Femur (tissue), 1 donor: ENCODE data around the gene CALY.
"Not testable (repeated sequence)": the region's sequence is repeated elsewhere in the genome, so short reads cannot be mapped to it uniquely, and the experiment has no call there.

Experiments used
- DNase-seq: peaks from one replicate; pipeline ENCODE4 v3.0.0-alpha.2; 2017

Gene CALY

GRCh38 chr10:133328358-133329343 is 8.0 kb downstream of the CALY start:
- DNase-seq: peak; percentile 24

- peak; percentile 20 for DNase-seq
Observed at GRCh38 chr10:133327651-133328357, 8.9 kb downstream of the CALY start.

- DNase-seq: peak; percentile 16
Observed at GRCh38 chr10:133326745-133327650, 9.7 kb downstream of the CALY start.

- peak; percentile 17 for DNase-seq
Observed at GRCh38 chr10:133326223-133326551, 10.5 kb downstream of the CALY start.

GRCh38 chr10:133325440-133326222 is 11.1 kb downstream of the CALY start:
- DNase-seq: peak; percentile 24

- peak; percentile 28 for DNase-seq
Observed at GRCh38 chr10:133324857-133325260, 11.8 kb downstream of the CALY start.

- peak; percentile 47 for DNase-seq
Observed at GRCh38 chr10:133324198-133324792, 12.4 kb downstream of the CALY start.

- DNase-seq: not testable (repeated sequence)
Observed at GRCh38 chr10:133322064-133322709, 14.5 kb downstream of the CALY start.

- DNase-seq: not testable (repeated sequence)
Observed at GRCh38 chr10:133320852-133321422, 15.8 kb downstream of the CALY start.

GRCh38 chr10:133318494-133319127 is 18.1 kb downstream of the CALY start:
- DNase-seq: peak; percentile 49

GRCh38 chr10:133316732-133317131 is 20.0 kb downstream of the CALY start:
- no peak for DNase-seq

GRCh38 chr10:133316266-133316665 is 20.4 kb downstream of the CALY start:
- DNase-seq: no peak

GRCh38 chr10:133315847-133316246 is 20.8 kb downstream of the CALY start:
- DNase-seq: no peak

- no peak for DNase-seq
Observed at GRCh38 chr10:133314911-133315310, 21.8 kb downstream of the CALY start.

GRCh38 chr10:133313192-133313591 is 23.5 kb downstream of the CALY start:
- DNase-seq: no peak

GRCh38 chr10:133312769-133313145 is 23.9 kb downstream of the CALY start:
- DNase-seq: no peak

- no peak for DNase-seq
Observed at GRCh38 chr10:133312016-133312768, 24.5 kb downstream of the CALY start.

- DNase-seq: no peak
Observed at GRCh38 chr10:133311570-133311969, 25.1 kb downstream of the CALY start.

- no peak for DNase-seq
Observed at GRCh38 chr10:133310789-133311188, 25.9 kb downstream of the CALY start.

- no peak for DNase-seq
Observed at GRCh38 chr10:133310399-133310755, 26.3 kb downstream of the CALY start.
